Measurements from ENCODE around the gene IGFL3. TPM values are rescaled to one million over a fixed set of nuclear protein-coding genes. Genes with fewer than 3 reads are reported as not detected.

The IGFL3 gene
- total RNA-seq, 1 donor from 2014 or later: not detected

DNA sequence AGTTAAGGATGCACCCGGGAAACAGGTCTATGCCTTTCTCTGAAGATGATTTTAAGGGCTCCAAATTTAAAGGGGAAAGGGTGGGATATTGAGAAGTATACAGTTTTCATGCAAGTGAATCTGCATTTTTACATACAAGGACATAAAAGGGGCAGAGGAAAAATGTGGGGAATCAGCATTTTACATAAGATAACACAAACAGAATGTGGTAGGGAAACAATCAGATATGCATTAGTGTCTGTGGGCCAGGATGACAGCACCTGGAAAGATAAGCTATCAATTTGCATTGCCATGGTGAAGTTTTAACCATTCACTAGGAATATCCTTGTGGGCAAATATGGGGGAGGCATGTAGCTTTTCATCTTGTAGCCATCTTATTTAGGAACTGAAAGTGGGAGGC lies 24.1 kb downstream of the IGFL3 start:
- no peaks in the 10 kb centered on the region for H3K36me3 Mint-ChIP-seq (ENCODE audit: low read depth)
- POLR2A ChIA-PET: no interaction called here
- TF ChIP-seq, protein P1, sequence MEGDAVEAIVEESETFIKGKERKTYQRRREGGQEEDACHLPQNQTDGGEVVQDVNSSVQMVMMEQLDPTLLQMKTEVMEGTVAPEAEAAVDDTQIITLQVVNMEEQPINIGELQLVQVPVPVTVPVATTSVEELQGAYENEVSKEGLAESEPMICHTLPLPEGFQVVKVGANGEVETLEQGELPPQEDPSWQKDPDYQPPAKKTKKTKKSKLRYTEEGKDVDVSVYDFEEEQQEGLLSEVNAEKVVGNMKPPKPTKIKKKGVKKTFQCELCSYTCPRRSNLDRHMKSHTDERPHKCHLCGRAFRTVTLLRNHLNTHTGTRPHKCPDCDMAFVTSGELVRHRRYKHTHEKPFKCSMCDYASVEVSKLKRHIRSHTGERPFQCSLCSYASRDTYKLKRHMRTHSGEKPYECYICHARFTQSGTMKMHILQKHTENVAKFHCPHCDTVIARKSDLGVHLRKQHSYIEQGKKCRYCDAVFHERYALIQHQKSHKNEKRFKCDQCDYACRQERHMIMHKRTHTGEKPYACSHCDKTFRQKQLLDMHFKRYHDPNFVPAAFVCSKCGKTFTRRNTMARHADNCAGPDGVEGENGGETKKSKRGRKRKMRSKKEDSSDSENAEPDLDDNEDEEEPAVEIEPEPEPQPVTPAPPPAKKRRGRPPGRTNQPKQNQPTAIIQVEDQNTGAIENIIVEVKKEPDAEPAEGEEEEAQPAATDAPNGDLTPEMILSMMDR (IDR thresholded peaks at IDR 0.05): no peak
- peaks cover 11% of the 10 kb centered on the region for H3K9me3 Mint-ChIP-seq
- H3K27ac Mint-ChIP-seq: no peak overlapping the region
- H3K4me1 Mint-ChIP-seq: no peaks in the 10 kb centered on the region
- peaks cover 23% of the 10 kb centered on the region for H3K27me3 Mint-ChIP-seq
- ATAC-seq (ENCODE audit: low read depth) (no peak), DNase-seq (no peak)
- intact Hi-C loops (cut with micrococcal nuclease): no loop called here
- CTCF ChIA-PET: no interaction called here
- no peak overlapping the region for H3K4me3 Mint-ChIP-seq

DNA sequence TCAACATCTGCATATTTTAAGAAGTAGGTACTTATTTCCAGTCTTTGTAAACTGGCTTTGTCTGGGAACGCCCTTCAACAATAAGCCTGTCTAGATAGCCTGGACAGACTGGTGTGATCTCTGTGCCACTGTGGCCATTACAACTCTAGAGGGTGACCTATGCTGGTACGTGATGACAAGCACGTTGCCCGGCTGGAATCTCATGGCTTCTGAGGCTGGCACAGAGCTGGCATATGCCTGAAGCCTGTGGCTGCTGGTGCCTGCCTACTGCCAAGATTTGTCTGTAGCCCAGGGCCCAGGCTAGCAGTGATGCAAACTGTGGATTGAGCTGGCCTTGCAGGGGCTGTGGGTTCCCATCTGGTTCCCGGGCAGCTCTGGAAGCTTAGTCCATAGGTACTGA lies 34.0 kb downstream of the IGFL3 start:
- Mint-ChIP-seq H3K4me1 (no peaks in the 10 kb centered on the region), H3K27me3 (peaks cover 20% of the 10 kb centered on the region), H3K36me3 (ENCODE audit: low read depth) (peaks cover 6% of the 10 kb centered on the region), H3K27ac (no peak overlapping the region), H3K4me3 (no peak overlapping the region), H3K9me3 (peaks cover 27% of the 10 kb centered on the region)
- ATAC-seq (ENCODE audit: low read depth): no peak
- TF ChIP-seq, protein P1 (IDR thresholded peaks at IDR 0.05): no peak
- CTCF ChIA-PET: no interaction called here
- DNase-seq: no peak
- intact Hi-C loops (cut with micrococcal nuclease): no loop called here
- POLR2A ChIA-PET: no interaction called here

DNA sequence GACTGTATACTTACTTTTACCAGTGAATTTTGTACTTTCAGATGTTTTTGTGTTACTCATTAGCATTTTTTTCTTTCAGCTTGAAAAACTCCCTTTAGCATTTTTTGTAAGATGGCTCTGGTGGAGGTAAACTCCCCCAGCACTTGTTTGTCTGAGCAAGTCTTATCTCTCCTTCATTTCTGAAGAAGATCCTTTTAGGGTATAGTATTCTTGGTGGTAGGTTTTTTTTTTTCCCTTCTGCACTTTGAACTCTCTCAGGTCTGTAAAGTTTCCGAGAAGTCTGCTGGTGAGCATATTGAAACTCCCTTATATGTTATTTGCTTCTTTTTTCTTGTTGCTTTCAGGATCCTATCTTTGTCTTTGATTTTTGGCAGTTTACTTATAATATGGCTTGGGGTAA lies 35.1 kb downstream of the IGFL3 start:
- Mint-ChIP-seq H3K27ac (no peak overlapping the region), H3K36me3 (ENCODE audit: low read depth) (peaks cover 6% of the 10 kb centered on the region), H3K27me3 (peaks cover 29% of the 10 kb centered on the region), H3K9me3 (peaks cover 35% of the 10 kb centered on the region), H3K4me1 (no peaks in the 10 kb centered on the region), H3K4me3 (no peak overlapping the region)
- DNase-seq (no peak), ATAC-seq (ENCODE audit: low read depth) (no peak)
- TF ChIP-seq, protein P1 (IDR thresholded peaks at IDR 0.05): no peak
- ChIA-PET CTCF (no interaction called here), POLR2A (no interaction called here)
- intact Hi-C loops (cut with micrococcal nuclease): no loop called here

DNA sequence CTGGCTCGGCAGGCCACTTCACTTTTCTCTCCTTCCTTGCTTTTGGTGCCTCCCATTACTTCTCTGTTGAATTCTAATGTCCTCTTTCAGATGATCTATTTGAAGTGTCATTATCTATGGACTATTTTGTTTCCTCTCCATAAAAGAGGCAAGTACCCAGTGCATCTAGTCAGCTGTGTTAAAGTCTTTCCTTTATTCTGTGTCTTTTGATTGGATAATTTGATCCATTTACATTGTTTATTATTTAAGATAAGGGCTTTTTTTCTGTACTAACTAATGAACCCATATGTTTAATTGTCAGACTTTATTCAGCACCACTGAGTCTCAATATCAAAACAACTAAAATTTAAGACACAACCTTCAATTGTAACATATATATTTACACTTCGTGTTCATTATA lies 36.4 kb downstream of the IGFL3 start:
- DNase-seq (no peak), ATAC-seq (ENCODE audit: low read depth) (no peak)
- Mint-ChIP-seq H3K27ac (no peak overlapping the region), H3K36me3 (ENCODE audit: low read depth) (peaks cover 6% of the 10 kb centered on the region), H3K9me3 (peaks cover 37% of the 10 kb centered on the region), H3K4me3 (no peak overlapping the region), H3K4me1 (no peaks in the 10 kb centered on the region), H3K27me3 (peaks cover 34% of the 10 kb centered on the region)
- TF ChIP-seq, protein P1 (IDR thresholded peaks at IDR 0.05): no peak
- CTCF ChIA-PET: no interaction called here
- intact Hi-C loops (cut with micrococcal nuclease): no loop called here
- POLR2A ChIA-PET: no interaction called here

DNA sequence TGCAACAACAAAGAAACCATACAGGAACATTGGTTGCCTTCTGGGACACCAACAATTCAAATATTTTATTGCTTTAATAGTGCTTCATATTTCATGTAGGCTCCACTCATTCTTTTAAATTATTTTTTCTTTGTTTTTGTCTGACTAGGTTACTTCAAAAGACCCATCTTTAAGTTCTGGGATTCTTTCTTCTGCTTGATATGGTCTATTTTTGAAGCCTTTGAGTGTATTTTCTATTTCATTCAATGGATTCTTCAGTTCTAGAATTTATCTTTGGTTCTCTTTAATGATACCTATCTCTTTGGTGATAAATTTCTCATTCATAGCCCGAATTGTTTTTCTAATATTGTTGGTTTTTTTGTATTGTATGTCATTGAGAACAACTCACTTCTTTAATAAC lies 38.6 kb downstream of the IGFL3 start:
- H3K4me3 Mint-ChIP-seq: no peak overlapping the region
- H3K36me3 Mint-ChIP-seq (ENCODE audit: low read depth): peaks cover 6% of the 10 kb centered on the region
- POLR2A ChIA-PET: no interaction called here
- intact Hi-C loops (cut with micrococcal nuclease): no loop called here
- TF ChIP-seq, protein P1 (IDR thresholded peaks at IDR 0.05): no peak
- ATAC-seq (ENCODE audit: low read depth): no peak
- peaks cover 36% of the 10 kb centered on the region for H3K9me3 Mint-ChIP-seq
- H3K27me3 Mint-ChIP-seq: peaks cover 48% of the 10 kb centered on the region
- CTCF ChIA-PET: no interaction called here
- H3K4me1 Mint-ChIP-seq: no peaks in the 10 kb centered on the region
- no peak overlapping the region for H3K27ac Mint-ChIP-seq
- no peak for DNase-seq
